HG03460 (cell line): ENCODE data around the gene MEGF11.

Experiments
- ATAC-seq: cut with Tn5 transposase; IDR thresholded peaks from one replicate; pipeline ENCODE4 v1.9.1; 2021; ENCODE audit not compliant: unreplicated experiment

Gene MEGF11

DNA sequence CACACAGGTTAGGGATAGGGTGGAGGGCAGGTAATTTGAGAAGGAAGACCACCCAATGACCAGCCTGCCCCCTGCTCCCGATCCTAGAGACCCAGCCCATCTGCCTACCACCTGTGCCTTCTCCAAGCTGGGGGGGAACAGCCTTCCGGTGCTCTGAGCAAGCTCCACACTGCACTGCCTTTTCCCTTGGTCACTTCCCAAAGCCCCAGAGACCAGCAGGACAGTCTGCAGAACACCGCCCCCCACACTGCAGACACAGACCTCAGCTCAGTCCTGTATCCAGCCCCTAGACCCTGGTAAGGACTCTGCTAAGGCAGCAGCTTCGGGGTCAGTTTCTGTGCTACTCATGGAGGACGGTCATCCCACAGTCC is 156.9 kb downstream of the MEGF11 start:
- no peak for ATAC-seq

GRCh38 chr15:66095871-66096687 is 157.5 kb downstream of the MEGF11 start:
- no peak for ATAC-seq

- no peak for ATAC-seq
Measured at GRCh38 chr15:66094331-66094730, 159.2 kb downstream of the MEGF11 start.

DNA sequence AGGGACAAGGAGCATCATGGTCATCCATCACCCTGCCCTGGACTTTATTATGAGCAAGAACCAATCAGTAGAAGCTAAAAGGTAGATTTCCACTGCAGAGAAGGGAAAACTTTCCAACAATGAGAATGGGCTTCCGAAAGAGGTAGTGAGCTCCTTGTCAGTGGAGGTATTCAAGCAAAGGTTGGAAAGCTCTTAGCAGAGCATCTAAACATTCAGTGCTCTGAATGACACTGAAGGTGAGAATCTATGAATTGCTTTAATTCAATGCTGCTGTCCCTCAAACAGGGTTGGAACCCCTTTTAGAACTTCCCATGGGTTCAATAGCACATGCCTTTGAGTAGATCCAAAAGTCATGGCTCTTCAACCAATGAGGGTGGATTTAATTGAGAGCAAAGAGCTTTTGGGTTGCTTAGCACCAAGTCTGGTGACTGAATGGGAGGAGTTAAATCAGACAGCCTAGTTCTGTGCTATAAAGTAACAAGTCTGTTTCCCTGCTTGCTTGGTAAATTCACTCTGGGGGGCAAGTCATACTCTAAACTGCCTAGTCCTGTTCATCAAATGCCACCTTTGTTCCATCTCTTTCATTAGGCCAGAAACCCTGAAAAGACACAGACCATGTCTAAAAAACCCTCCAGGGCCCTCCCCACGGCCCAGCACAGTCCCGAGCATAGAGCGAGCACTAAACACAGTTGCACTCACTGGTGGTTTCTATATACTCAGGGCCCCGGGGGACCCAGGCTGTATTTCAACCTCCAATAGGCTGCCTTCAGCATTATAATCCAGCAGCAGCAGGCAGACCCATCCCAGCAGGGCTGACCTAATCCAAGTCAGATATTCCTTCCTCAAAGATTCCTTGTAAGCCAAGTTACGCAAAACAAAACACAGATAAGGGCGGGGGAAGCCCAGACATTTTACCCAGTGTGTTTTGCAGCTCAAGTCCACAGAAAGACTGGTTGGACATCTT is 161.2 kb downstream of the MEGF11 start:
- no peak for ATAC-seq

DNA sequence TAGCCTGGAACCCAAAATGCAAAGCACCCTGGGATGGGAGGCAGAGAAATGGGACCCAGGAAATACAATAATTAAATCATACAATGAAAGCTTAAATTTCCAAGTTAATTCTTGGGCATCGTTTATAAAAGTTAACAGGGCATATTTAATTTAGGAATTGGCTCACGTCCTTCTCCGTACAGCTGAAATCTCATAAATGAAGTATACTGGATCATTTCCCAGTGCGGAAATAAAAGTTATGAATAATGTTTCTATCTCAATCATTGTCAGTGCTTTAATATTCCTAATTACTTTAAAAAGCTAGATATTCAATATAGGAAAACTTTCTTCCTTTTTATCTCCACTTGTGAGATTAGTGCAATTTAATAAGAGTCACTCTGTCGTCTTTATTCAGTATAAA is 164.0 kb downstream of the MEGF11 start:
- no peak for ATAC-seq

DNA sequence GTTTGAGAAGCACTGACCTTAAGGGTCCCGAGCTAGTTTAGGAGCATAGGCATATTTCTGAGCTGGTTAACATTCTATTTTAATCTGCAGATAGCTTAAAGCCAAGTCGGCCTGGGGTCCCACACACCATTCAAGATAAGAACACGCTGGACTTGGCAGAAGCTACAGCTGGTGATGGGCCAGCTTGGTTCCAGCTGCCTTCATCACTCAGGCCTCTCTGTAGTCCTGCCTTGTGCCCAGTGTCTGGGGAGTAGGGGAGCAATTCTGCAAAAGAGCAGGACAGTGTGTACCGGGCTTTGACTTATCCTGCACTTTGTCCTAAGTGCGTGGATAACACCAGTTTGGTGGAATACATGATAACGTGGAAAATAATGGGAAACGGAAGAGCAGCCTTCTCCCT is 164.5 kb downstream of the MEGF11 start:
- no peak for ATAC-seq

DNA sequence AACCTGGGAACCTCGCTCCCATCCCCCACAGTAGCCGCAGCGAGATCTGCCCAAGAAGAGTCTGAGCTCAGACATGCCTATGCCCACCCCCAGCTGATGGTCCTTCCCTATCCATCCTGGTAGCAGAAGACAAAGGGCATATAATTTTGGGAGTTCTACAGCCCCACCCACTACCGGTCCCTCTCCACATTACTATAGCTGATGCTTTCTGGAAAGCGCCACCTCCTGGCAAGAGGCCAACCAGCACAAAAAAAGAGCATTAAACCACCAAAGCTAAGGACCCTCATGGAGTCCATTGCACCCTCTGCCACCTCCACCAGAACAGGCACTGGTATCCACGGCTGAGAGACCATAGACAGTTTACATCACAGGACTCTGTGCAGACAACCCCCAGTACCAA is 168.4 kb downstream of the MEGF11 start:
- no peak for ATAC-seq

DNA sequence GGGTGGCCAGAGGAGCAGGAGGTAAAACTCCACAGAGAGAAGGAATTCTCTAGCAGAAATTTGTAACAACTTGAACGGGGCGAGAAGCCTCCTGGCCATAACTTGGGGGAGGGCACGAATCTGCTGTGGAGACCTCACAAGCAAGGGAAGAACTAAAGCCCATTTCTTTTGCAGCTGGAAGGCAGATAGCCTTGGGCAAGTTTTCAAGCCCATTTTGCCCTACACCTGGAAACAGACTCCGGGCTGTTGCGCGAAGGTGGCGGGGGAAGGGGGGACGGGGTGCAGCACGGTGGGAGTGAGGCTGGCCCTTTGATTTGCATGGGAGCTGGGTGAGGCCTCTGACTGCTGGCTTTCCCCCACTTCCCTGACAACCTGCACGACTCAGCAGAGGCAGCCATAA is 168.8 kb downstream of the MEGF11 start:
- no peak for ATAC-seq

DNA sequence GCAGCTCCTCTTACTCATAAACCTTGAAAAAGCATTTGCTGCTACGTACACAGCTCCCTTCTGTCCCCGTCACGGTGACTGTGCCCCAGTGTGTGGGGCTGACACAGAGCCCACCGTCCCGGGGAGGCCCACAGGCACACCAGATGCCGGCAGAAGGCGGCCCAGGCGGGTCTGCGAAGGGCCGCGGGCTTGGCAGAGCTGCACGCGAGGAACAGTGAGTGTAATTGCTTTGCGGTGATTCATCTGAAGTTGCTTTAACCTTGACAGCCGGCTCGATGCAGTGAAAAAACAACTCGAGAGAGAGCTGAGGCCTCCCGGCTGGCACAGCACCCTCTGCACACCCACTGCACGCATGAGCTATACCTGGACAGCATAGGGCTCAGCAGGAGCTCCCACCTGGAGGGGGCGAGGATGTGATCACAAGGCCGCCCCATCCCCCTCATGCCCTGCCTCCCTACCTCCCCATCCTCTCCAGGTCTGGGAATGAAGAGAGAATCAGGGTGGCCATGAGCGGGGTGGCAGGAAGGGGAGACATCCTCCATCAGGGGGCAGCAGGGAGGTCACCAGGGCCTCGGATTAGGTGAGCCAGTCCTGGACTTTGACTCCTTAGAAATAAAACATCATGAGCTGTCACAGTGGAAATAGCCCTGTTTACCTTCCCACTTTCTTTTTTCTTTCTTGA is 172.7 kb downstream of the MEGF11 start:
- no peak for ATAC-seq

GRCh38 chr15:66078929-66079275 is 174.6 kb downstream of the MEGF11 start:
- no peak for ATAC-seq

- no peak for ATAC-seq
Measured at GRCh38 chr15:66078196-66078928, 175.2 kb downstream of the MEGF11 start.

DNA sequence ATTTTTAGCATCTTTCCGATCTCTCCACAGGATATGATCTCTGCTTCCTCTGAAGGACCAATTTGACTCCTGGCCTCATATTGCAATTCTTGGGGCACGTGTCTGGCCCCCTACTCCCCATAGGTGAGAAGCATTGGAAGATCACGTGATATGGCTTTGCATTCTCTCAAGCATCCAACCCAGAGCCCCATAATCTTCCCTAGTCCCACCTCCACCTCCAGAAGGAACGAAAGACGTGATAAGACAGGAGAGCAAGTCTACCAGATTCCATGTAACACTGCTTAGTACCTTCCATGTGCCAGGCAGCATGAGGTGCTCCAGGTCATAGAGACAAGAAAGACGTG is 176.3 kb downstream of the MEGF11 start:
- ATAC-seq: no peak

GRCh38 chr15:66076591-66077319 is 176.8 kb downstream of the MEGF11 start:
- ATAC-seq: no peak

DNA sequence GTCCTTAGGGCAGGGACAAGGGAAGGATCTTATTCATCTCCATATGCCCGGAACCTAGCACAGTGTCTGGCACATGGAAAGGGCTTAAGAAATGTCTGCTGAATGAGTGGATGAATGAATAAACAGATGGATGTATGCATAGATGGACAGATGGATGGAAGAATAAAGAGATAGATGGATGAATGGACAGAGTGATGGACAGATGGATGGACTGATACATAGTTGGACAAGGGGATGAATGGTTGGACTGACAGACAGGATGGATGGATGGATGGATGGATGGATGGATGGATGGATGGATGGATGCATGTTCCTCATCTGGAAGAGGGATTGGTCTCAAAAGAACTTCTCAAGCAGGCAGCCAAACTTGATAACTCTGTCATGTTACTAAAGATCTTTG is 177.6 kb downstream of the MEGF11 start:
- no peak for ATAC-seq

GRCh38 chr15:66072616-66073361 is 180.8 kb downstream of the MEGF11 start:
- no peak for ATAC-seq

DNA sequence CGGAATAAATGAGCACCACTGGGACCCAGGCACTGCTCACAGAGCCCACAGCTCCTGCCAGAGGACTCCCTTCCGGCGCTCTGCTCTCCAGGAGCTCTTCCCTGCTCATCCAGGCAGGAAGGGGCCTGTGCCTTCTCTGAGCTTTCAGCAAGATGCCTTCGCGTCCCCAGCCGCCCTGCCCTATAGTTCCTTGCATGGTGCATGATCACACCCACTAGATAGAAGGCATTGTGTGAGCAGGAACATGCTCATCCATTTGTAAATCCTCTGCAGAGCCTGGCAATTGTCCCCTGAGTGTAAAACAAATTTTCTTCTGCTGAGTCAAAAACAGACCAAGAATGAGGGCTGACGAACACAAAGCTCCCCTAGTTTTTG is 181.6 kb downstream of the MEGF11 start:
- no peak for ATAC-seq

DNA sequence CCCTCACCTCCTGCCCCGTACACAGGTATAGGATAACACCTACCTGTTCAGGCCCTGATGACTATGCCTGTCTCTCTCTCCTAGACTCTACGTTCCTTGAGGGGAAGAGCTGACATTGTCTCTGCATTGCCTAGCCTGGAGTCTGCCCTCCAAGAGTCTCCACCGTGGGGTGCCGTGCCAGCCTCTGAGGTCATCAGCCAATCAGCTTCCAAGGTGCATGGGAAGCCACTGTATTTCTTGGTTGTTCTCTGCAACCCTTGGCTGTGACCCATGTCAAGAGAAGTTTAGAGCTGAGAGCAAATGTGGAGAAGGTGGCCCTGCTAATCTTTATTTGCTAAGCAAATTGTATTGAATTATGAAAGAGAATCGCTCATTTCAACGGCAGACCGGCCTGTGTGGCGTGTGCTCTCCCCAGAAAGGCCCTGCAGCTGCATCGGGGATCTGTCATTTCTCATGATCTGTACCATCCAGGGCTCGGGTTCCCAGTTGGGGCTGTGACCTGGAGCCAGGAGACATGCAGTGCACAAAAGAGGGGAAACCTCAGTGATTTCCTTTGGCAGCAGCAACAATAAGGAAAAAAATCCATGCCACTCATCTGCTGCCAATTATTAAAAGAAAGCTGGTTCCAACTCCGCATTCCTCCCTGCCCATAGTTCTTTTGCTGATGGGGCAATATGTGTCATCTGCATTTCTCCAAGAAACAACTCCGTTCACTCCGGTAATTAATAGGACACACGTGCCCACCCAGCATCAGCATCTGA is 182.2 kb downstream of the MEGF11 start:
- ATAC-seq: no peak

DNA sequence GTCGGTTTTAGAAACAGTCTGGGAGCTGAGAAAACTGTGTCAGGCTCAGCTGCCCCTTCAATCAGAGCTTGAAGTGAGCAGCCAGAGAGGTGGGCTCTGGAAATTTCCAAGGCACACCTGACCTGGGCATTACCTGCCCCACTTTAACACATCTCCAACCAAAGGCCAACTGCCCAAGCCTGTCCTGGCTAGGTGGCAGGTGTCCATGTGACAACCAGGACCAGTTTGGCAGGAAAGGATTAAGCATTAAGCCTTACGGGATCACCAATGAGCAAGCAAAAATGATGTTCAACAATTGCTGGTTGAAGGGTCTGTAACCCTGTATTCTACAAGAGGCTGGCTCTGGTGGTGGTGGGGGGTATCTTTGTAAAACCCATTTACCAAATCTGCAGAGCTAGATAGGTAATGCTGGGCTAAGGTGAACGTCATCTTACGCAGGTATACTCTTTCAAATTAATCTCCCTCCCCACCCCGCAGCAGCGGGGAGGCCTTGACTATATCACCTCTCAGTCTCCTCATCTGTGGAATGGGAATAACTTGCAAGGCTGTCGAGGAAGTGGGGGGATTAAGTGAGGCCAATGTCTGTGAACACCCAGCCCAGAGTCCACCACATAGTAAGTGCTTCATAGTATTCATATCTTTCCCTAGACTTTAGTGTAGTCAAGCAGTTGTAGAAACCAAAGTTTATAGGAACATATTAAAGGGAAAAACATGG is 183.2 kb downstream of the MEGF11 start:
- no peak for ATAC-seq
